ENCODE results near the gene LIMA1.
"Not testable (repeated sequence)": the region's sequence is repeated elsewhere in the genome, so short reads cannot be mapped to it uniquely, and the experiment has no call there.

Gene LIMA1

DNA sequence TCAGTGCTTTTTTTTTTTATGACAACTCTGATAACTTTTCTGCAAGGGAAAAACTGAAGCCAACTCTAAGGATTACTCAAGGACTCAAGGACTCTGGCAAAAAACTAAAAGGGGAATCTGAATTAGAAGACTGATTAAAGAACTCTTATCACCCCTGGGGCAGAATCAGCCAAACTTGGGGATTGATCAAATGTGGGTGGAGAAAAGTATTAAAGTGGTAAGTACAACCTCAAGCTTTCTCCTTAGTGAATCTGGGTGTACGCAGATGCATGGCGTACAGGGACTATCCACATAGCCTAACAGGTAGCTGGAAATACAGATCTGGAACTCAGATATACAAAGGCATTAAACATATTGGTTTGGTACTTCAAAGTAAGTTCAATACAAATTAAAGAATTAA is 7.3 kb downstream of the LIMA1 start:
- H3K4me2 ChIP-seq (ENCODE audit: low read depth, low read length): no peak overlapping the region
- no peaks in the 10 kb centered on the region for H3K36me3 ChIP-seq (replicated peaks; ENCODE audit: insufficient read depth, low read length)
- H3F3A ChIP-seq (ENCODE audit: insufficient read depth, low read length): no peaks in the 10 kb centered on the region
- H4K20me1 ChIP-seq (ENCODE audit: insufficient read depth, low read length): no peaks in the 10 kb centered on the region
- TF ChIP-seq, protein P1, sequence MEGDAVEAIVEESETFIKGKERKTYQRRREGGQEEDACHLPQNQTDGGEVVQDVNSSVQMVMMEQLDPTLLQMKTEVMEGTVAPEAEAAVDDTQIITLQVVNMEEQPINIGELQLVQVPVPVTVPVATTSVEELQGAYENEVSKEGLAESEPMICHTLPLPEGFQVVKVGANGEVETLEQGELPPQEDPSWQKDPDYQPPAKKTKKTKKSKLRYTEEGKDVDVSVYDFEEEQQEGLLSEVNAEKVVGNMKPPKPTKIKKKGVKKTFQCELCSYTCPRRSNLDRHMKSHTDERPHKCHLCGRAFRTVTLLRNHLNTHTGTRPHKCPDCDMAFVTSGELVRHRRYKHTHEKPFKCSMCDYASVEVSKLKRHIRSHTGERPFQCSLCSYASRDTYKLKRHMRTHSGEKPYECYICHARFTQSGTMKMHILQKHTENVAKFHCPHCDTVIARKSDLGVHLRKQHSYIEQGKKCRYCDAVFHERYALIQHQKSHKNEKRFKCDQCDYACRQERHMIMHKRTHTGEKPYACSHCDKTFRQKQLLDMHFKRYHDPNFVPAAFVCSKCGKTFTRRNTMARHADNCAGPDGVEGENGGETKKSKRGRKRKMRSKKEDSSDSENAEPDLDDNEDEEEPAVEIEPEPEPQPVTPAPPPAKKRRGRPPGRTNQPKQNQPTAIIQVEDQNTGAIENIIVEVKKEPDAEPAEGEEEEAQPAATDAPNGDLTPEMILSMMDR (IDR thresholded peaks at IDR 0.05; ENCODE audit: low read length): no peak
- no peak for TF ChIP-seq EZH2phosphoT487 (IDR thresholded peaks at IDR 0.05; ENCODE audit: low read length)
- TF ChIP-seq EZH2 (optimal IDR thresholded peaks at IDR 0.05; ENCODE audit: low read depth, low read length): no peak
- H3K27ac ChIP-seq (ENCODE audit: low read length): no peak overlapping the region
- H3K4me3 ChIP-seq (ENCODE audit: low read length): no peak overlapping the region
- H3K79me2 ChIP-seq (ENCODE audit: low read length): no peaks in the 10 kb centered on the region
- DNase-seq: no peak
- H3K4me1 ChIP-seq (ENCODE audit: low read length): no peaks in the 10 kb centered on the region
- no peaks in the 10 kb centered on the region for H3K27me3 ChIP-seq (replicated peaks; ENCODE audit: insufficient read depth, low read length)
- H3K9me2 ChIP-seq (replicated peaks; ENCODE audit: insufficient read depth, low read length): no peaks in the 10 kb centered on the region
- H2AFZ ChIP-seq (ENCODE audit: low read length): no peak overlapping the region
- H3K9me3 ChIP-seq (replicated peaks; ENCODE audit: insufficient read depth, low read length): no peaks in the 10 kb centered on the region
- no peak overlapping the region for H3K9ac ChIP-seq (ENCODE audit: low read length)

DNA sequence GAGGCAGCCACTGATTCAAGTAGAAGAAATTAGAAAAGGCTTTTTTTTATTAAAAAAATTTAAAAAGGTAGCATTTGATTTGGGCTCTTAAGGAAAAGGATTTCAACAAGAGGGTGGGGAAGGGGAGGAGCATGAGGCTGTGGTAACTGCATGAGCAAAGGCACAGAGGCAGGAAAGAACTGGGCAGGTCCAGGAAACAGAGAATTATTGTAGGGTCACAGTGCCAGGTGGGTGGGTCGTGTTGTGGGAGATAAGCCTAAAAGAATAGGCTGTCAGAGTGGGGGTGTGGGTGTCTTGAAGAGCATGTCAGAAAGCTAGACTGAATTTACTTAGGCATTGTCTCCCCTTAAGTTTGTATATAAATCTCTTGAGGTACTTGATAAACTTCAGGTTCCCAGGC is 7.8 kb downstream of the LIMA1 start:
- Histone ChIP-seq H3K36me3 (replicated peaks; ENCODE audit: insufficient read depth, low read length) (no peaks in the 10 kb centered on the region), H2AFZ (ENCODE audit: low read length) (no peak overlapping the region), H3K4me3 (ENCODE audit: low read length) (no peak overlapping the region), H3K9me3 (replicated peaks; ENCODE audit: insufficient read depth, low read length) (no peaks in the 10 kb centered on the region), H3K27me3 (replicated peaks; ENCODE audit: insufficient read depth, low read length) (no peaks in the 10 kb centered on the region), H4K20me1 (ENCODE audit: insufficient read depth, low read length) (no peaks in the 10 kb centered on the region), H3K4me2 (ENCODE audit: low read depth, low read length) (no peak overlapping the region), H3F3A (ENCODE audit: insufficient read depth, low read length) (no peaks in the 10 kb centered on the region), H3K9ac (ENCODE audit: low read length) (no peak overlapping the region), H3K9me2 (replicated peaks; ENCODE audit: insufficient read depth, low read length) (no peaks in the 10 kb centered on the region), H3K27ac (ENCODE audit: low read length) (no peak overlapping the region), H3K4me1 (ENCODE audit: low read length) (no peaks in the 10 kb centered on the region), H3K79me2 (ENCODE audit: low read length) (no peaks in the 10 kb centered on the region)
- no peak for DNase-seq
- no peak for TF ChIP-seq EZH2phosphoT487 (IDR thresholded peaks at IDR 0.05; ENCODE audit: low read length)
- TF ChIP-seq EZH2 (optimal IDR thresholded peaks at IDR 0.05; ENCODE audit: low read depth, low read length): no peak
- TF ChIP-seq, protein P1 (IDR thresholded peaks at IDR 0.05; ENCODE audit: low read length): no peak

DNA sequence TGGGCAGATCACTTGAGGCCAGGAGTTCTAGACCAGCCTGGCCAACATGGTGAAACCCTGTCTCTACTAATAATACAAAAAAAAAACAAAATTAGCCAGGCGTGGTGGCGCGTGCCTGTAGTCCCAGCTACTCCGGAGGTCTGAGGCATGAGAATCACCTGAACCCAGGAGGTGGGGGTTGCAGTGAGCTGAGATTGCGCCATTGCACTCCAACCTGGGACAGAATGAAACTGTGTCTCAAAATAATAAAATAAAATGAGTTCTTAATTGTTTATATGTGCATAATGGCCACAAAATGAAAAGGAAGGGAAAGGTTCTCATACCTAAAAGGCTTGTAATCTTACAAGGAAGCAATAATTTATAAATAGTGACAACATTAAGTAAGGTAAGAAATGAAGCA is 8.2 kb downstream of the LIMA1 start:
- not testable (repeated sequence) for H3K4me1 ChIP-seq (ENCODE audit: low read length); H3K9ac ChIP-seq (ENCODE audit: low read length); H3K9me3 ChIP-seq (replicated peaks; ENCODE audit: insufficient read depth, low read length); H2AFZ ChIP-seq (ENCODE audit: low read length); H3K36me3 ChIP-seq (replicated peaks; ENCODE audit: insufficient read depth, low read length); H3K4me2 ChIP-seq (ENCODE audit: low read depth, low read length); H3K79me2 ChIP-seq (ENCODE audit: low read length); H4K20me1 ChIP-seq (ENCODE audit: insufficient read depth, low read length); H3K27ac ChIP-seq (ENCODE audit: low read length); H3F3A ChIP-seq (ENCODE audit: insufficient read depth, low read length); H3K9me2 ChIP-seq (replicated peaks; ENCODE audit: insufficient read depth, low read length); H3K27me3 ChIP-seq (replicated peaks; ENCODE audit: insufficient read depth, low read length); H3K4me3 ChIP-seq (ENCODE audit: low read length); DNase-seq

DNA sequence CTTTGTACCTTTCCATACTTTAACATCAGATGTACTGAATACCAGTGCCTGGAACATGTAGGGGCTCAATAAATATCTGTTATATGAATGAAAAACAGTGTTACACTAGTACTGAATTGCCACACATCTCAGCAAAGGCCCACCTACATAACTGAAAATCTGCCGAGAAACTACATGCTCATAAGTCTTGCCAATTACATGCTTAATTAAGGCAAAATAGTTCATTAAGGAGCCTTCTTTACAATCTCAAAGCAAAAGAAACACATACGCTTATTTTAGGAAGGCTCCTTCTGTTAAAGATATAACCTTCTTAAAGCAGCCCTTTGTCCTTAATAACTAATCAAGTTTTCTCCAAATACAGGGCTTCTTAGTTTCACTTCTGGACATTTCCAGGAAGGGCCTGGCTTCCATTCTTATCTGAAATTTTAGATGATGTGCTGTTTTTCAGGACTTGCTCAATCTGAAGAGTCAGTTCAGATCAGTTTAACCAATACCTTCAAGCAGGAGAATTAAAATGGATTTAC is 11.5 kb downstream of the LIMA1 start:
- no peak overlapping the region for H3K4me2 ChIP-seq (ENCODE audit: low read depth, low read length)
- TF ChIP-seq, protein P1 (IDR thresholded peaks at IDR 0.05; ENCODE audit: low read length): no peak
- TF ChIP-seq EZH2 (optimal IDR thresholded peaks at IDR 0.05; ENCODE audit: low read depth, low read length): no peak
- TF ChIP-seq EZH2phosphoT487 (IDR thresholded peaks at IDR 0.05; ENCODE audit: low read length): no peak
- no peak overlapping the region for H3K27ac ChIP-seq (ENCODE audit: low read length)
- no peaks in the 10 kb centered on the region for H4K20me1 ChIP-seq (ENCODE audit: insufficient read depth, low read length)
- no peaks in the 10 kb centered on the region for H3K27me3 ChIP-seq (replicated peaks; ENCODE audit: insufficient read depth, low read length)
- no peak overlapping the region for H3K9ac ChIP-seq (ENCODE audit: low read length)
- H3F3A ChIP-seq (ENCODE audit: insufficient read depth, low read length): no peaks in the 10 kb centered on the region
- H3K4me1 ChIP-seq (ENCODE audit: low read length): no peaks in the 10 kb centered on the region
- H2AFZ ChIP-seq (ENCODE audit: low read length): no peak overlapping the region
- H3K4me3 ChIP-seq (ENCODE audit: low read length): no peak overlapping the region
- H3K9me3 ChIP-seq (replicated peaks; ENCODE audit: insufficient read depth, low read length): no peaks in the 10 kb centered on the region
- H3K9me2 ChIP-seq (replicated peaks; ENCODE audit: insufficient read depth, low read length): no peaks in the 10 kb centered on the region
- no peaks in the 10 kb centered on the region for H3K36me3 ChIP-seq (replicated peaks; ENCODE audit: insufficient read depth, low read length)
- H3K79me2 ChIP-seq (ENCODE audit: low read length): no peaks in the 10 kb centered on the region
- DNase-seq: no peak

Measured in MM.1S (cell line).